NCI-H748 (cell line): ENCODE results near the gene PFKFB2.

Source experiments
- DNase-seq: peaks from one replicate; lab custom pipeline; 2025; ENCODE audit not compliant: unreplicated experiment; lab: John Stamatoyannopoulos, UW

The PFKFB2 gene

GRCh38 chr1:207088161-207088560, 35.1 kb downstream of the PFKFB2 start:
- no peak for DNase-seq

GRCh38 chr1:207088701-207089626, 35.9 kb downstream of the PFKFB2 start, which contains the start of gene C4BPB:
Gene C4BPB, plus strand, starts transcription at chr1:207088860. Its CDS starts 672 bp downstream, at chr1:207089532.
- no peak for DNase-seq

GRCh38 chr1:207089627-207090355, 36.7 kb downstream of the PFKFB2 start:
- no peak for DNase-seq

DNA sequence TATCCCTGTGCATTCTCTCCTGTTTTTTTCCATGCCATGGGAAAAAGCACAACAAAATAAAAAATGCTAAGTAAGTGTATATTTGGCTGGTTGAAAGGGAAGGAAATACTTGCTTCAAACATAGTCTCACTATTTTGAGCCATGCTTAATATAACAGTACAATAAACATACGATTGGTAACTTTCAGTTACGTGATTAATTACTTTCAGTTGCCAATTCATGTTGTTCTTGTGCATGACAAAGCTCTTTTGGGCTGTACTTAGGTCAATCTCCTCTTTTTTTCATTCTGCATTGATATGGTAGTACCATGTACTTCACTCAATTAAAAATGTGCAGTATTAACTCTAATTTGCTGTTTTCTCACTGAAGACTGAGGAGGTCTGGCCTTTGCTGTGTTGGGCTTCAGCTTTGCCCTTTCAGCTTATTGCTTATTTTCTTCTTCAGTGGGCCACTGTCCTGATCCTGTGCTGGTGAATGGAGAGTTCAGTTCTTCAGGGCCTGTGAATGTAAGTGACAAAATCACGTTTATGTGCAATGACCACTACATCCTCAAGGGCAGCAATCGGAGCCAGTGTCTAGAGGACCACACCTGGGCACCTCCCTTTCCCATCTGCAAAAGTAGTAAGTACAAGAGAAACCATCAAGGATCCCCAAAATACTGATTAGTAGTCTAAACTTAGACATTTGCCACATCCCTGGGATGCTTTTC, 38.3 kb downstream of the PFKFB2 start:
- DNase-seq, result no peak

DNA sequence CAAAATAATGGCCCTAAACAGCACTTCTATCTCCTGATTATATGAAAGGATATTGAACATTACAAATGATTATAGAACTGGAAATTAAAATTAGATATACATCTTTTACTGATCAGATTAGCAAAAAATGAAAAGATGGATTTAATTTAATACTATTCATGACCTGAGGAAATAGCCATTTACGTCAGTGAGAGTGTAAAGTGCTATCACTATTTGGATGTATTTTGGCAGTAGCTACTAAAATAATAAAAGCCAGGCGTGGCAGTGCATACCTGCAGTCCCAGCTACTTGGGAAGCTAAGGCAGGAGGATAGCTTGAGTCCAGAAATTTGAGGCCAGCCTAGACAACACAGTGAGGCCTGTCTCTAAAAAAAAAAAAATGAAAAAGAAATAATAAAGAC, 40.9 kb downstream of the PFKFB2 start:
- no peak for DNase-seq

GRCh38 chr1:207097871-207098324, 44.8 kb downstream of the PFKFB2 start:
- DNase-seq, result no peak

GRCh38 chr1:207101720-207102119, 48.6 kb downstream of the PFKFB2 start:
- no peak for DNase-seq

DNA sequence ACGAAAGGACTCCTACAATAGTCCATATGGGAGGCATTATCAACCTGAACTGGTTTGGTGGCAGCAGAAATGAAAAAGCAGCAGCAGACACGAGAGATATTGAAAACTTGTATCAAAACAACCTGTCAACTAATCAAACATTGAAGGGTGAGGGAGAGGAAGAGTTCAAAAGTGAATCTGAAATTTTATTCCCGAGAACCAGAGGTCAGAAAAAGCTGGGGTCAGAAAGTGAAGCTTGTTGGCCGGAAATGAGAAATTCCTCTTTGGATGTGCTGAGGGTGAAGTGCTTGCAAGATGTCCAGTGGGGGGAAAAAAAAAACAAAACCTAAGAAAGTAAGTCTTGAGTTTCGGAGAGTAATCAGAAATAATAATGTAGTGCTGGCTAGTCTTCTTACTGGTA, 49.1 kb downstream of the PFKFB2 start:
- no peak for DNase-seq

DNA sequence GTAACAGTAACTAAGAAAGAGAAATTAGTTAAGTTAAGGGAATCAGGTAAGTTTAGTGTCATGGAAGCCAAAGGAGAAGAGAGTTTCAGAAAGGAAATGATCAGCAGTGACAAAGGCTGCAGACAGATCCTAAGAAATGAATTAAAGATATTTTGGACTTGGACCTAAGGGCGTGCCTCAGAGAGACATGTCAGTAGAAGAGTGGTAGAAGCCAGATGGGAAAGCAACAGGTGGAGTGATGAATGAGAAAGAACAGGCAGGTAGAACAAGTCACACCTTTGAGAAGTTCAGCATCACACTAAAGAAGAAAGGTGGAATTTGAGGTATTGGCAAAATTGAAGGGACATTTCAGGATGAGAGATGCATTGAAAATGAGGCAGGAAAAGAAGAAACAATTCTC, 49.6 kb downstream of the PFKFB2 start:
- DNase-seq, result no peak

GRCh38 chr1:207103892-207104373, 50.9 kb downstream of the PFKFB2 start, which contains the start of gene C4BPA:
Gene C4BPA, plus strand, starts transcription at chr1:207104233. Its CDS starts 8,793 bp downstream, at chr1:207113026.
- DNase-seq, result no peak

DNA sequence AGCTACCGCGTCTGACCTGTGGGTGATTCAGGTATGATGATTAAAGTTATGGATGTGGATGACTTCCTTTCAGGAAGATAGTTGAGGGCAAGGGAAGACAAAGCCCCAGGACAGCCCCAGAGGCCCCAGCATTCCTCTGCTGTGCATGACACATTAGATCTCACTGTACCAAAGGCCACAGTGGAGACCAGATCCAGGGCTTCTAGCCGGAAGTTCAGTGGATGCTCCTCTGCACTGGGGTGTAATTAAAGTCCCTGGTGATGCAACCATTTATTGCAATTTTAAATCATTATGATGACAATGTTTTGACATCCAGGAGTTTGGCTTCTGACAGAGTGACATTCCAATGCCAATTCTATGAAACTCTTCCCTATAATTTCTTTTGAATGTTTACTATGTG, 55.9 kb downstream of the PFKFB2 start:
- no peak for DNase-seq

- DNase-seq, result no peak
These were observed 59.7 kb downstream of the PFKFB2 start for GRCh38 chr1:207112616-207113296.

GRCh38 chr1:207115269-207115668, 62.2 kb downstream of the PFKFB2 start:
- DNase-seq, result no peak

DNA sequence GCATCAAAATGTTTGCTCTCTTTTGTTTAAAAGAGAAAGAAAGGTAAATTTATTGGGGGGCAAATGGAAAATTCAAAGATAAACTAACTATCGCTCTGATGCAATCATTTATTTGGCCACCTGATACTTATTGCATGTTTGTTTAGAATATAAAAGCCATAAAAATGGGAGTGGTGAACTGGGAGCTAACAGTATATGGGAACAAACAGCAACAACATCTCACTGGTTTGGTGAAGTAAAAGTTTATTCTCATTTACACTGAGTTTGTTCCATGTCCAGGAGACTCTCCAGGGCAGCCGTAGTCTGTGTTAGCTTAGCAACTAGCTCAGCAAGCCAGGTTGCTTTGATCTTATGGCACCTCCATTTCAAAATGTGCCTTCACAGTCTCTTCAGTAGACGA, 71.3 kb downstream of the PFKFB2 start:
- DNase-seq, result no peak

GRCh38 chr1:207128336-207128921, 75.4 kb downstream of the PFKFB2 start:
- DNase-seq, result no peak

DNA sequence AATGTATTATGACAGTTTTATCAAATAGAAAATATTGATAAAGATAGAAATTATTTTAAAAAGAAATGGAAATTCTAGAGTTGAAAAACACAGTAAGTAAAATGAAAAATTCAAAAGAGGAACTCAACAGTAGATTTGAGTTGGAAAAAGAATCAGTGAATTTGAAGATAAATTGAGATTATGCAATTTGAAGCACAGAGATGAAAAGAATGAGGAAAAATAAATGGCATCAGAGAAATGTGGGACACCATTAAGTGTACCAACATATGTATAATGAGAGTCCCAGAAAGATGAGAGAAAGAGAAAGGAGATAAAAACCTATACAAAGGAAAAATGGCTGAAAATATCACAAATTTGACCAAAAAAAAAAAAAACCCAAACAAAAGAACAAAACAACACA, 76.0 kb downstream of the PFKFB2 start:
- no peak for DNase-seq
